Stimulated activated CD4-positive, alpha-beta T cell treated with anti-CD3 and anti-CD28 coated beads, Interleukin-2, amount 100 ng/mL, for 4 hours (primary cell): ENCODE measurements around the gene CTDSP1.

Experiments used
- DNase-seq: peaks from one replicate; pipeline ENCODE4 v3.0.0-alpha.2; 2020; ENCODE audit warnings: low read depth

The CTDSP1 gene

GRCh38 chr2:218383892-218384519 is 15.7 kb upstream of the CTDSP1 start:
- DNase-seq, result no peak

GRCh38 chr2:218384975-218385374 is 14.7 kb upstream of the CTDSP1 start:
- no peak for DNase-seq

- no peak for DNase-seq
Measured at GRCh38 chr2:218386505-218387368, 12.9 kb upstream of the CTDSP1 start.

- DNase-seq, result no peak
Measured at GRCh38 chr2:218387369-218388194, 12.1 kb upstream of the CTDSP1 start.

- DNase-seq, result no peak
Measured at GRCh38 chr2:218389333-218390150, 10.1 kb upstream of the CTDSP1 start.

GRCh38 chr2:218391202-218391601 is 8.5 kb upstream of the CTDSP1 start:
- DNase-seq, result no peak

- no peak for DNase-seq
Measured at GRCh38 chr2:218392459-218392858, 7.2 kb upstream of the CTDSP1 start.

GRCh38 chr2:218392891-218393462 is 6.7 kb upstream of the CTDSP1 start:
- no peak for DNase-seq

- no peak for DNase-seq
Measured at GRCh38 chr2:218393750-218394290, 5.8 kb upstream of the CTDSP1 start.

- no peak for DNase-seq
Measured at GRCh38 chr2:218394298-218395089, 5.2 kb upstream of the CTDSP1 start.

- DNase-seq, result no peak
Measured at GRCh38 chr2:218395090-218395444, 4.6 kb upstream of the CTDSP1 start.

GRCh38 chr2:218395456-218395825 is 4.2 kb upstream of the CTDSP1 start:
- no peak for DNase-seq

GRCh38 chr2:218395826-218396687 is 3.6 kb upstream of the CTDSP1 start:
- DNase-seq, result peak; percentile 90

- no peak for DNase-seq
Measured at GRCh38 chr2:218396688-218397462, 2.8 kb upstream of the CTDSP1 start.

GRCh38 chr2:218397463-218397819 is 2.2 kb upstream of the CTDSP1 start:
- no peak for DNase-seq

- DNase-seq, result no peak
Measured at GRCh38 chr2:218397820-218398436, 1.7 kb upstream of the CTDSP1 start.

GRCh38 chr2:218398437-218399390 is 954 bp upstream of the CTDSP1 start:
- DNase-seq, result no peak
